ENCODE results near the gene AFP. TPM values are rescaled to one million over a fixed set of nuclear protein-coding genes. Genes with fewer than 3 reads are reported as not detected.

The AFP gene
- polyA plus RNA-seq, 2 of the 4 experiments (the other 2 are of a cell fraction): 1.8 to 4.5 TPM

GRCh38 chr4:73447671-73448070 lies 11.7 kb downstream of the AFP start:
- TF ChIP-seq KDM5A (IDR thresholded peaks at IDR 0.05): no peak
- CTCF ChIA-PET: interaction anchor here (0.6 to 2.8 kb wide), 4 partner anchors 11 to 106 kb away, joined by 3 to 17 read pairs (median 5); no protein-coding TSS in a partner anchor
- peaks cover 19% of the 10 kb centered on the region; the same call in 2 of the 3 replicates for H3K4me1 ChIP-seq
- H3K4me2 ChIP-seq: no peak overlapping the region
- no peak for DNase-seq (ENCODE audit: low read depth in 1 of 2, low spot score in 1 of 2)
- WGBS (ENCODE audit: missing lambda C conversion rate): 81% methylated on average over 4 of the region's 4 CpGs
- FAIRE-seq: no peak
- POLR2A ChIA-PET: no interaction called here
- H3K4me3 ChIP-seq: no peak overlapping the region
- no peaks in the 10 kb centered on the region for H3K9me3 ChIP-seq
- H3K27ac ChIP-seq: no peak overlapping the region
- no peak for ATAC-seq

- ATAC-seq (no peak), FAIRE-seq (no peak), DNase-seq (ENCODE audit: low read depth in 1 of 2, low spot score in 1 of 2) (no peak)
- Histone ChIP-seq H3K27ac (no peak overlapping the region), H3K4me1 (peaks cover 18% of the 10 kb centered on the region; the same call in 2 of the 3 replicates), H3K4me2 (no peak overlapping the region), H3K9me3 (no peaks in the 10 kb centered on the region), H3K4me3 (no peak overlapping the region)
- 84% methylated on average over 4 of the region's 4 CpGs for WGBS (ENCODE audit: missing lambda C conversion rate)
- ChIA-PET CTCF (interaction anchor here (1.2 to 2.1 kb wide), 2 partner anchors 13 to 108 kb away, joined by 3 to 4 read pairs; no protein-coding TSS in a partner anchor), POLR2A (no interaction called here)
- TF ChIP-seq REST (IDR thresholded peaks at IDR 0.05) (no peak), TP53 (CRISPR knock-in tag; IDR thresholded peaks at IDR 0.05) (no peak), MAFK (IDR thresholded peaks at IDR 0.05; ENCODE audit: partially characterized antibody) (no peak), EP300 (IDR thresholded peaks at IDR 0.05) (no peak), HOXB5 (CRISPR knock-in tag; IDR thresholded peaks at IDR 0.05) (no peak), CBX8 (IDR thresholded peaks at IDR 0.05) (no peak), BHLHE40 (IDR thresholded peaks at IDR 0.05; ENCODE audit: low read depth, low read length) (no peak), PBX3 (IDR thresholded peaks at IDR 0.05) (no peak), HDAC2 (IDR thresholded peaks at IDR 0.05) (no peak), HOXB13 (CRISPR knock-in tag; IDR thresholded peaks at IDR 0.05; ENCODE audit: low read depth) (no peak), JUNB (IDR thresholded peaks at IDR 0.05) (no peak), POLR2A (IDR thresholded peaks at IDR 0.05; ENCODE audit: low read length) (no peak), TFCP2L1 (CRISPR knock-in tag; IDR thresholded peaks at IDR 0.05) (no peak), HMGXB4 (CRISPR knock-in tag; IDR thresholded peaks at IDR 0.05; ENCODE audit: borderline replicate concordance) (no peak), EHF (CRISPR knock-in tag; IDR thresholded peaks at IDR 0.05) (no peak), MYC (IDR thresholded peaks at IDR 0.05; ENCODE audit: borderline replicate concordance, low read length) (no peak), ZNF302 (CRISPR knock-in tag; IDR thresholded peaks at IDR 0.05) (no peak), E2F6 (IDR thresholded peaks at IDR 0.05; ENCODE audit: borderline replicate concordance, low read depth) (no peak), RNF2 (IDR thresholded peaks at IDR 0.05; ENCODE audit: borderline replicate concordance, low read depth) (no peak), RFX5 (IDR thresholded peaks at IDR 0.05) (no peak)
Observed at GRCh38 chr4:73448448-73449203, 12.6 kb downstream of the AFP start.
